Endothelial cell of umbilical vein (primary cell): ENCODE measurements around the gene RNF222. TPM values are rescaled to one million over a fixed set of nuclear protein-coding genes. Genes with fewer than 3 reads are reported as not detected.

Source experiments
- Bru-seq: library from RNA; stranded (reverse); fragments of 400-500 nt; gene quantifications from one replicate; lab custom pipeline; 2021; lab: Mats Ljungman, UMichigan
- BruChase-seq, 2 experiments: library from RNA; stranded (reverse); fragments of 400-500 nt; gene quantifications; one replicate each; lab custom pipeline; 2021; lab: Mats Ljungman, UMichigan
- BruUV-seq: library from RNA; stranded (reverse); fragments of 400-500 nt; replicated peaks from 2 replicates; lab custom pipeline; 2021; lab: Mats Ljungman, UMichigan
- CTCF ChIA-PET: fragments of 300-600, 350-600 bp; sonication (Branson Sonifier 250); formaldehyde crosslinking; loops from one replicate; lab custom pipeline; 2021; ENCODE audit warnings: antibody characterized with exemption, inconsistent platforms; lab: Charles Lee
- POLR2A ChIA-PET: fragments of 300-600, 350-600 bp; sonication (Branson Sonifier 250); formaldehyde crosslinking; loops from one replicate; lab custom pipeline; 2021; ENCODE audit warnings: antibody characterized with exemption, inconsistent platforms; lab: Charles Lee
- DNase-seq: peaks from one replicate; pipeline ENCODE4 v3.0.0-alpha.2; 2011; ENCODE audit warnings: low read depth, low spot score
- FAIRE-seq: peaks from 2 replicates; lab custom pipeline; 2011; peaks lifted over from hg19 to GRCh38; lab: Jason Lieb, UNC
- H2AFZ ChIP-seq: 2 replicates; pipeline ENCODE4 v1.6.0; 2012; ENCODE audit warnings: low read depth, low read length, control low read depth, inconsistent platforms
- H3K27ac ChIP-seq: 2 replicates; pipeline ENCODE4 v1.5.1; 2011; ENCODE audit warnings: low read depth, mild to moderate bottlenecking, control low read depth, low read length, moderate library complexity; ENCODE audit not compliant: insufficient read depth
- H3K27me3 ChIP-seq, 2 experiments: 2 replicates each; pipeline versions ENCODE4 v1.6.0 to v1.6.1; 2011; ENCODE audit warnings: low read length in 2 of 2, mixed read lengths in 1 of 2; ENCODE audit not compliant: control insufficient read depth in 2 of 2, insufficient read depth in 2 of 2
- H3K36me3 ChIP-seq, 2 experiments: 2 replicates in 1 of 2; 3 replicates in 1 of 2; pipeline ENCODE4 v1.5.1; 2011; ENCODE audit warnings: low read length in 2 of 2, mild to moderate bottlenecking in 1 of 2, moderate library complexity in 1 of 2; ENCODE audit not compliant: control insufficient read depth in 2 of 2, insufficient read depth in 2 of 2; ENCODE audit errors: extremely low read depth in 1 of 2
- H3K4me1 ChIP-seq: 3 replicates; pipeline ENCODE4 v1.5.1; 2011; ENCODE audit warnings: mild to moderate bottlenecking, low read length; ENCODE audit not compliant: control insufficient read depth, insufficient read depth; ENCODE audit errors: extremely low read depth
- H3K4me2 ChIP-seq: 2 replicates; pipeline ENCODE4 v1.6.1; 2011; ENCODE audit warnings: low read length, control low read depth, mixed read lengths; ENCODE audit not compliant: insufficient read depth
- H3K4me3 ChIP-seq, 3 experiments: fragments of 200-600 bp in 1 of 3; sonication (generic), shearing (Covaris generic) in 1 of 3; replicated peaks in 1 of 3; 2 replicates each; pipeline ENCODE4 v1.5.1; 2011 to 2016; ENCODE audit warnings: control low read depth in 3 of 3, low read length in 3 of 3, mild to moderate bottlenecking in 2 of 3, inconsistent platforms in 1 of 3, low read depth in 1 of 3, moderate library complexity in 1 of 3; ENCODE audit not compliant: insufficient read depth in 1 of 3
- H3K79me2 ChIP-seq: 2 replicates; pipeline ENCODE4 v1.6.0; 2012; ENCODE audit warnings: low read length, inconsistent platforms; ENCODE audit not compliant: control insufficient read depth, insufficient read depth
- H3K9ac ChIP-seq: replicated peaks from 2 replicates; pipeline ENCODE3; 2011; ENCODE audit warnings: low read length, control low read depth; ENCODE audit not compliant: insufficient read depth; ENCODE audit errors: extremely low read depth
- H3K9me1 ChIP-seq: replicated peaks from 3 replicates; pipeline ENCODE4 v1.6.0; 2011; ENCODE audit warnings: mild to moderate bottlenecking, low read length; ENCODE audit not compliant: control insufficient read depth, insufficient read depth; ENCODE audit errors: extremely low read depth
- H3K9me3 ChIP-seq: replicated peaks from 2 replicates; pipeline ENCODE4 v1.5.1; 2012; ENCODE audit warnings: low read length, inconsistent platforms; ENCODE audit not compliant: control insufficient read depth, insufficient read depth
- H4K20me1 ChIP-seq: replicated peaks from 2 replicates; pipeline ENCODE3; 2011; ENCODE audit warnings: mild to moderate bottlenecking, low read length; ENCODE audit not compliant: control insufficient read depth, insufficient read depth; ENCODE audit errors: extremely low read depth
- CTCF ChIP-seq, 2 donors: IDR thresholded peaks; 1 replicate in 1 of 2; 2 replicates in 1 of 2; pipeline ENCODE4 v1.5.1; 2011; ENCODE audit warnings: low read length in 2 of 2, mild to moderate bottlenecking in 2 of 2, moderate library complexity in 2 of 2, control low read depth in 1 of 2, inconsistent platforms in 1 of 2, low read depth in 1 of 2; ENCODE audit not compliant: insufficient read depth in 1 of 2; ENCODE audit errors: extremely low read depth in 1 of 2
- FOS ChIP-seq: IDR thresholded peaks from 2 replicates; pipeline ENCODE4 v1.6.1; 2011; ENCODE audit warnings: mild to moderate bottlenecking, low read length, moderate library complexity, borderline replicate concordance; ENCODE audit not compliant: insufficient read depth
- GATA2 ChIP-seq: IDR thresholded peaks from 2 replicates; pipeline ENCODE4 v1.7.0; 2011; ENCODE audit warnings: low read depth, mild to moderate bottlenecking, moderate library complexity, mixed read lengths, low read length; ENCODE audit not compliant: insufficient read length, insufficient read depth
- MAX ChIP-seq: IDR thresholded peaks from 2 replicates; pipeline ENCODE4 v1.6.1; 2011; ENCODE audit not compliant: insufficient read depth, insufficient read length
- MYC ChIP-seq: IDR thresholded peaks from one replicate; pipeline ENCODE4 v1.6.1; 2011; ENCODE audit warnings: mild to moderate bottlenecking, low read depth, low read length
- POLR2A ChIP-seq: IDR thresholded peaks from 2 replicates; pipeline ENCODE4 v1.6.1; 2012; ENCODE audit warnings: low read depth, mild to moderate bottlenecking, control low read depth, low read length
- POLR2AphosphoS5 ChIP-seq: IDR thresholded peaks from 2 replicates; pipeline ENCODE4 v1.6.1; 2012; ENCODE audit warnings: low read depth, mild to moderate bottlenecking, control low read depth, low read length, moderate library complexity; ENCODE audit not compliant: insufficient read depth
- dilution Hi-C: fragments of 300-500 bp; cut with MboI; formaldehyde crosslinking; loops from one replicate; pipeline ENCODE4 v1.15.0; 2019; ENCODE audit warnings: low sequenced_read_pairs; ENCODE audit not compliant: extremely low pct_ligation_motif_present
- intact Hi-C: fragments of 100-400 bp; cut with micrococcal nuclease; formaldehyde crosslinking; loops from one replicate; pipeline ENCODE4 v1.10.0; 2022
- long read RNA-seq: library from polyadenylated mRNA; stranded (forward); transcript quantifications from one replicate; pipeline ENCODE4 v2.0.0, GENCODE V29; 2021
- polyA minus RNA-seq, 3 experiments: library from RNA; depleted of rRNA, polyadenylated mRNA; stranded (reverse); fragments of >200 nt; gene quantifications; 1 replicate in 1 of 3; 2 replicates in 2 of 3; pipeline ENCODE4 v1.2.3, GENCODE V29; 2011
- polyA plus RNA-seq, 4 experiments: library from polyadenylated mRNA; depleted of rRNA in 3 of 4; stranded (reverse) in 3 of 4; unstranded in 1 of 4; fragments of >200 nt; gene quantifications; 2 replicates each; pipeline versions ENCODE4 v1.2.1 to v1.2.3, GENCODE V29; 2011 to 2012; ENCODE audit warnings: missing spikeins in 1 of 4
- total RNA-seq: library from RNA; stranded (reverse); gene quantifications from 2 replicates; pipeline ENCODE4 v1.2.3, GENCODE V29; 2021

The RNF222 gene
- total RNA-seq: not detected in 2 replicates
- polyA plus RNA-seq: not detected in 2 replicates
- polyA plus RNA-seq (2011; cell fraction: cytosol; rRNA removed): not detected in 2 replicates
- not detected in 2 replicates for polyA plus RNA-seq (2011; cell fraction: nucleus; rRNA removed)
- polyA plus RNA-seq (2012): not detected in 2 replicates
- not detected in 2 replicates for polyA minus RNA-seq
- not detected for polyA minus RNA-seq (2011; cell fraction: cytosol; rRNA and poly(A)+ RNA removed)
- polyA minus RNA-seq (2011; cell fraction: nucleus; rRNA and poly(A)+ RNA removed): not detected in 2 replicates
- not detected for Bru-seq, nascent RNA
- BruChase-seq, experiment 1, labeled RNA remaining after a 6-hour chase: not detected
- BruChase-seq, experiment 2, labeled RNA remaining after a 2-hour chase: not detected
- long read RNA-seq: 0 reads

GRCh38 chr17:8397636-8398035 is at the start of gene RNF222:
Gene RNF222, minus strand, starts transcription at chr17:8397827. Its CDS starts 4,366 bp downstream, at chr17:8393461.
- H3K36me3 ChIP-seq: no peaks in the 10 kb centered on the region
- intact Hi-C loops: no loop called here
- H3K9me1 ChIP-seq: no peaks in the 10 kb centered on the region
- H3K4me1 ChIP-seq: peaks cover 4% of the 10 kb centered on the region
- H3K27ac ChIP-seq: no peak within 1 kb of the TSS
- peaks cover 15 to 18% of the 10 kb centered on the region in 2 experiments for H3K27me3 ChIP-seq
- no peak for DNase-seq
- POLR2A ChIA-PET: no interaction called here
- BruUV-seq: no TSS peak
- H3K4me3 ChIP-seq: no peak within 1 kb of the TSS
- no peaks in the 10 kb centered on the region for H4K20me1 ChIP-seq
- CTCF ChIA-PET: interaction anchor here (1.0 to 2.5 kb wide), 2 partner anchors 12 to 13 kb away, joined by 4 to 6 read pairs; no protein-coding TSS in a partner anchor
- H3K79me2 ChIP-seq: no peaks in the 10 kb centered on the region
- H3K4me2 ChIP-seq: no peak within 1 kb of the TSS
- TF ChIP-seq GATA2 (no peak), MAX (no peak), MYC (no peak), CTCF (IDR thresholded peaks at IDR 0.05; ENCODE audit: extremely low read depth in 1 of 2, insufficient read depth in 1 of 2, low read depth in 1 of 2, low read length in 2 of 2) (no peak), POLR2AphosphoS5 (no peak), POLR2A (no peak), FOS (no peak)
- FAIRE-seq: no peak
- no peaks in the 10 kb centered on the region for H3K9me3 ChIP-seq
- dilution Hi-C loops: no loop called here
- no peak within 1 kb of the TSS for H2AFZ ChIP-seq
- H3K9ac ChIP-seq: no peak within 1 kb of the TSS
